Lung (tissue), 4 donors: ENCODE results near the gene ZC3H8. TPM values are rescaled to one million over a fixed set of nuclear protein-coding genes. Genes with fewer than 3 reads are reported as not detected.

Source experiments
- polyA plus RNA-seq, 2 donors: library from polyadenylated mRNA; stranded (reverse); fragments of 200-250 nt; gene quantifications; one replicate each; pipeline ENCODE4 v1.2.1, GENCODE V29; 2013
- total RNA-seq, 2 donors: library from RNA; depleted of rRNA in 1 of 2; stranded (reverse); fragments of >200 nt in 1 of 2; gene quantifications; one replicate each; pipeline ENCODE4 v1.2.1, GENCODE V29; 2014 to 2021
- donor health status: Bipolar disorder and iron deficiency.
- donor health status: healthy.
- donor health status: DM: yes; HTN: yes; CAD: no.

Gene ZC3H8
- total and polyA plus RNA-seq, 4 donors = 2.1 to 24.9 (median 5.3) TPM

Other genes with a start within 250 kb of the ZC3H8 start
- 10 to 100 TPM; 21.8 to 26.4 TPM for gene TMEM87B, start 199.8 kb downstream of the ZC3H8 start, total RNA-seq
- 10 to 100 TPM; 11.2 to 14.4 TPM for gene TMEM87B, start 199.8 kb downstream of the ZC3H8 start, polyA plus RNA-seq
- 1 to 10 TPM; 2.7 to 7.0 TPM for gene FBLN7, start 116.7 kb downstream of the ZC3H8 start, total RNA-seq
- 1 to 10 TPM in 1 of 2 donors, under 1 TPM in 1; 0.77 to 1.0 TPM for gene FBLN7, start 116.7 kb downstream of the ZC3H8 start, polyA plus RNA-seq
- 10 to 100 TPM in 1 of 2 donors, 1 to 10 TPM in 1; 9.6 to 15.5 TPM for gene ZC3H6, start 20.6 kb upstream of the ZC3H8 start, total RNA-seq
- 1 to 10 TPM; 1.1 to 3.5 TPM for gene ZC3H6, start 20.6 kb upstream of the ZC3H8 start, polyA plus RNA-seq
- 10 to 100 TPM; 10.2 to 51.1 TPM for gene RGPD8, start 178.6 kb upstream of the ZC3H8 start, total RNA-seq
- gene RGPD8, start 178.6 kb upstream of the ZC3H8 start, polyA plus RNA-seq = 1 to 10 TPM in 1 of 2 donors, under 1 TPM in 1; 0.81 to 2.1 TPM
- 10 to 100 TPM; 31.2 to 32.8 TPM for gene TTL, start 227.1 kb upstream of the ZC3H8 start, total RNA-seq
- gene TTL, start 227.1 kb upstream of the ZC3H8 start, polyA plus RNA-seq = 10 to 100 TPM; 12.5 to 14.3 TPM